OCI-LY7 (cell line): ENCODE measurements around the gene DVL2. TPM values are rescaled to one million over a fixed set of nuclear protein-coding genes. Genes with fewer than 3 reads are reported as not detected.

Experiments used
- BruUV-seq: library from RNA; stranded (reverse); fragments of 400-500 nt; replicated peaks from 2 replicates; lab custom pipeline; 2021; lab: Mats Ljungman, UMichigan
- CTCF ChIA-PET: fragments of 300-600 bp; sonication (Branson Sonifier 250); formaldehyde crosslinking; loops from one replicate; lab custom pipeline; 2022; ENCODE audit warnings: antibody characterized with exemption; ENCODE audit not compliant: unreplicated experiment; lab: Charles Lee
- POLR2A ChIA-PET: fragments of 300-600 bp; sonication (Branson Sonifier 250); formaldehyde crosslinking; loops from one replicate; lab custom pipeline; 2022; ENCODE audit warnings: antibody characterized with exemption; lab: Charles Lee
- DNase-seq: peaks from one replicate; pipeline ENCODE4 v3.0.0-alpha.2; 2015; ENCODE audit warnings: low spot score
- H2AFZ ChIP-seq: fragments of 200-600 bp; sonication (generic), shearing (Covaris generic); 2 replicates; pipeline ENCODE4 v1.6.1; 2014; ENCODE audit warnings: mild to moderate bottlenecking, antibody characterized with exemption, low read length, moderate library complexity
- H3K27ac ChIP-seq: fragments of 200-600 bp; sonication (generic); 2 replicates; pipeline ENCODE4 v1.5.1; 2014; ENCODE audit warnings: mixed run types, low read depth, mild to moderate bottlenecking, moderate library complexity, low read length, inconsistent platforms; ENCODE audit not compliant: poor library complexity, severe bottlenecking
- H3K36me3 ChIP-seq: fragments of 200-600 bp; sonication (generic); 2 replicates; pipeline ENCODE4 v1.6.1; 2014; ENCODE audit warnings: mild to moderate bottlenecking, antibody characterized with exemption, low read length, moderate library complexity, mixed read lengths; ENCODE audit not compliant: insufficient read depth
- H3K4me1 ChIP-seq: fragments of 200-600 bp; sonication (generic); 2 replicates; pipeline ENCODE4 v1.5.1; 2014; ENCODE audit warnings: mild to moderate bottlenecking, low read length; ENCODE audit not compliant: insufficient read depth, poor library complexity, severe bottlenecking
- H3K4me2 ChIP-seq: fragments of 200-600 bp; sonication (generic); 2 replicates; pipeline ENCODE4 v1.6.1; 2014; ENCODE audit warnings: mild to moderate bottlenecking, low read length
- H3K4me3 ChIP-seq: fragments of 200-600 bp; sonication (generic); 2 replicates; pipeline ENCODE4 v1.5.1; 2014; ENCODE audit warnings: mild to moderate bottlenecking, low read depth, low read length; ENCODE audit not compliant: poor library complexity, severe bottlenecking
- H3K79me2 ChIP-seq: fragments of 200-600 bp; sonication (generic); 2 replicates; pipeline ENCODE4 v1.6.1; 2016; ENCODE audit warnings: low read depth, mild to moderate bottlenecking, low read length, moderate library complexity, mixed read lengths; ENCODE audit not compliant: insufficient read depth
- H3K9me2 ChIP-seq: fragments of 200-600 bp; sonication (generic); 2 replicates; pipeline ENCODE4 v1.6.1; 2016; ENCODE audit warnings: mild to moderate bottlenecking, low read length, mixed read lengths; ENCODE audit not compliant: insufficient read depth
- H3K9me3 ChIP-seq: fragments of 200-600 bp; sonication (generic); 2 replicates; pipeline ENCODE4 v1.6.1; 2014; ENCODE audit warnings: mild to moderate bottlenecking, mixed run types, low read length, mixed read lengths
- H4K20me1 ChIP-seq: fragments of 200-600 bp; sonication (generic); 2 replicates; pipeline ENCODE4 v1.6.1; 2014; ENCODE audit warnings: mild to moderate bottlenecking, antibody characterized with exemption, low read length, moderate library complexity, mixed read lengths; ENCODE audit not compliant: insufficient read depth
- CTCF ChIP-seq: fragments of 200-600 bp; sonication (generic); conservative IDR thresholded peaks from 2 replicates; pipeline ENCODE4 v1.5.1; 2014; ENCODE audit warnings: mild to moderate bottlenecking, antibody characterized with exemption, low read length, moderate library complexity, mixed read lengths
- EZH2phosphoT487 ChIP-seq: fragments of 200-600 bp; sonication (generic); IDR thresholded peaks from 2 replicates; pipeline ENCODE4 v1.6.1; 2018; ENCODE audit warnings: low read depth, borderline replicate concordance, mild to moderate bottlenecking, mixed run types, antibody characterized with exemption, low read length, moderate library complexity, mixed read lengths
- intact Hi-C: fragments of 100-400 bp; cut with micrococcal nuclease; formaldehyde crosslinking; loops from one replicate; pipeline ENCODE4 v1.10.0; 2022; ENCODE audit not compliant: unreplicated experiment
- total RNA-seq, 2 experiments: library from RNA; depleted of rRNA in 1 of 2; stranded (reverse); fragments of >200 nt in 1 of 2; shearing (Covaris generic) in 1 of 2; gene quantifications; 2 replicates each; pipeline ENCODE4 v1.2.3, GENCODE V29; 2014 to 2022

Gene DVL2
- total RNA-seq, 2 experiments from 2014 or later, result 98.8 to 99.9 TPM

DNA sequence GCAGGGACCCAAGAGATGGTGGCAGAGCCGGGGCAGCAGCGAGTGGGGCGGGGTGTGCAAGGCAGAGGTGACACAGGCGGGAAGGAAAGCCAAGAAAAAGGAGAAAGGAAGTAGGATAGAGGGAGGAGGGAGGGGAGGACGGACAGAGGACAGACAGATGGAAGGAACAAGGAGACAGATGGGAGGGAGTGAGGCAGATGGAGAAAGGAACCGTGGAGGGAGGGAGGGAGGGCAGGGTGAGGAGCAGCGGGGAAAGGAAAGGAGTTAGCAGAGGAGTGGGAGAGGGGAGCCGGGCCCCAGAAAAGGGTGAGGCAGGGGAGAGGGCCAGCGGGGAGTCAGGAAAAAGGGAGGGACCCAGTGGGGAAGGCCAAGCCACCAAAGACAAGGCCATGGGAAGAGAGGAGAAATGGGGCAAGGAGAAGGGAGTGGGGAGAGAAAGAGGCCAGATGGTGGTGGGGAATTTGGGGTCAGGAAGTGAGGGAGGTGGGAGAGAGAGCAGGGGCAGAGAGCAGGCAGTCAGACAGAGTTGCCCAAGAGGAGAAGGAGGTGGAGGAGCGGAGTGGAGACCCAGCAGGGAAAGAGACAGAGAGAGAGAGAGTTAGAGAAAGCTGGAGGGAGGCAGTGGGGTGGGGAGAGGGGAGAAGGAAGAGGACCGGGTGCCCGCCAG lies 41.9 kb downstream of the DVL2 start:
- Histone ChIP-seq H3K36me3 (peaks cover 27% of the 10 kb centered on the region), H3K79me2 (no peaks in the 10 kb centered on the region), H2AFZ (no peak overlapping the region), H3K4me2 (no peak overlapping the region), H4K20me1 (no peaks in the 10 kb centered on the region), H3K9me3 (no peaks in the 10 kb centered on the region), H3K9me2 (no peaks in the 10 kb centered on the region), H3K4me3 (no peak overlapping the region), H3K27ac (no peak overlapping the region), H3K4me1 (no peaks in the 10 kb centered on the region)
- CTCF ChIA-PET, result no interaction called here
- POLR2A ChIA-PET, result no interaction called here
- no peak for DNase-seq
- intact Hi-C loops, result no loop called here
- TF ChIP-seq CTCF (no peak), EZH2phosphoT487 (no peak)
- BruUV-seq, result no TSS peak

GRCh38 chr17:7191571-7192270 lies 42.6 kb downstream of the DVL2 start:
- Histone ChIP-seq H3K4me3 (no peak overlapping the region), H3K9me3 (no peaks in the 10 kb centered on the region), H3K79me2 (no peaks in the 10 kb centered on the region), H3K4me1 (no peaks in the 10 kb centered on the region), H3K9me2 (no peaks in the 10 kb centered on the region), H3K27ac (no peak overlapping the region), H3K4me2 (no peak overlapping the region), H2AFZ (no peak overlapping the region), H3K36me3 (peaks cover 20% of the 10 kb centered on the region), H4K20me1 (no peaks in the 10 kb centered on the region)
- TF ChIP-seq CTCF (no peak), EZH2phosphoT487 (no peak)
- ChIA-PET CTCF (no interaction called here), POLR2A (interaction anchor here (0.7 kb wide), 1 partner anchor 746 kb away, joined by 5 read pairs; no protein-coding TSS in a partner anchor)
- peak; percentile 38 for DNase-seq
- intact Hi-C loops, result no loop called here
- BruUV-seq, result no TSS peak

GRCh38 chr17:7191069-7191468 lies 43.2 kb downstream of the DVL2 start:
- Histone ChIP-seq H3K27ac (no peak overlapping the region), H3K4me3 (no peak overlapping the region), H3K79me2 (no peaks in the 10 kb centered on the region), H3K9me2 (no peaks in the 10 kb centered on the region), H3K9me3 (no peaks in the 10 kb centered on the region), H3K4me2 (no peak overlapping the region), H3K36me3 (peaks cover 14% of the 10 kb centered on the region), H2AFZ (no peak overlapping the region), H4K20me1 (no peaks in the 10 kb centered on the region), H3K4me1 (no peaks in the 10 kb centered on the region)
- no peak for DNase-seq
- no peak for TF ChIP-seq CTCF
- no peak for TF ChIP-seq EZH2phosphoT487
- intact Hi-C loops, result no loop called here
- no TSS peak for BruUV-seq
- CTCF ChIA-PET, result no interaction called here
- POLR2A ChIA-PET, result interaction anchor here (0.7 kb wide), 1 partner anchor 746 kb away, joined by 5 read pairs; no protein-coding TSS in a partner anchor
